CMK (cell line): ENCODE results near the gene KCNC4.

ENCODE experiments used
- DNase-seq: peaks from one replicate; pipeline ENCODE4 v3.0.0-alpha.2; 2010; ENCODE audit warnings: low read depth

The KCNC4 gene

DNA sequence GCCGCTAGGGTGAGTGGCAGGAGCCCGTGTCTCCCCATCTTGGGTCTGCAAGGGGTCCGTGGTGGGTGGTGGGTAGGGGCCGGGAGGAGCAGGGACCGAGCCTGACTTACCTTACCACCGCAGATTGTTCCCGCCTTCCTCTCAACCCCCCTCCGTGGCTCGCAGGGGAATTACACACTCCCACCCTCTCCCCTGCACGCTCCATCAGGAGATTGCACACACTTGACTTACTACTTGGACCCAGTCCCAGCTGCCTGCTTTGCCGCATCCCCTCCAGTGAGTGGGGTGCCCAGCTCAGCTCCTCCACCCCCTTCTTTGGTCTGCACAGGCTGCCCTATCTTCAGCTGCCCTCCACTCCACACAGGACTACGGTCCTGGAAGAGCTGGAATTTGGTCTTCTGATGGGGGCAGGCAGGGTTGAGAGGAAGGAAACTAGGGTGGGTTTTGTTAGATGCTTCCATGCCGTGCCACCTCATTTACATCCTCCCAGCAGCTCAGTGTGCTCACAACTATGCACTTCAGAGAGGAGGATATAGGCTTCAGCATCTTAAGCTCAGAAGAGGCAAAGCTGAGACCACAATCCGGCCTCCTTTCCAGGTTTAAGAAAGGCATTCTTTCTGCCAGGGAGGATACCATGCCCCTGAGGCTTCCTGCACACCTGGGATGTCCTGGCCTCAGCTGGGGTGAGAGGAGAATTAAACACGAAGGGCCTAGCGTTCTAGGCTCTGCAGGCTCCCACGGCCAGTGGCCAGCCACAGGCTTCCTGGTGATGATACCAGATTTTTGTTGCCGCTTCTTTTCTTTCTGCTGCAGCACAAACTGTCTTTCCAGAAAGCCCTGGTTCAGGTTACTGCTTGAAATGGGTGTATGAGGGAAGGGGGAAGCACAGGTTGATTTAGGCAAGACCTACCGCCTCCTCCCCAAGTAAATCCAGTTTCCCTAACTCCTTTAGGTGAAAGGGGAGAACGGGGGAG is 2.3 kb downstream of the KCNC4 start:
- no peak for DNase-seq

DNA sequence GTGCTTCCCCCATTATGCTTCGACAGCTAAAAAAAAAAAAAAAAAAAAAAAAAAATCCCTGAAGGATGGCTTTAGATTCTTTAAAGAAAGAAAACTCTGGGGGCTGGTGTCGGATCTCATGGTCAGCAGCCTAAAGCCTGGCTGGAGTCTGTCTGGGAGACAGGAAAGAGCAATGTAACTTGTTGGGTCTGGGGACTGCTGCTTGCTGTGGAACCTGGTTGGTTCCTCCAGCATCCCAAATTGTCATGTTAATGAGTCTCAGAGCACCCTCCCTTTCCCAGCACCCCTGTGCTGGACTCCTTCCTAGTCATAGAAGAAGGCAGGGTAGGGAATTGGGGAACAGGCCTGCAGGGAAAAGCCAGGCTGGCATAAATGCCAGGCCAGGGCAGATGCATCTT is 3.0 kb downstream of the KCNC4 start:
- no peak for DNase-seq

DNA sequence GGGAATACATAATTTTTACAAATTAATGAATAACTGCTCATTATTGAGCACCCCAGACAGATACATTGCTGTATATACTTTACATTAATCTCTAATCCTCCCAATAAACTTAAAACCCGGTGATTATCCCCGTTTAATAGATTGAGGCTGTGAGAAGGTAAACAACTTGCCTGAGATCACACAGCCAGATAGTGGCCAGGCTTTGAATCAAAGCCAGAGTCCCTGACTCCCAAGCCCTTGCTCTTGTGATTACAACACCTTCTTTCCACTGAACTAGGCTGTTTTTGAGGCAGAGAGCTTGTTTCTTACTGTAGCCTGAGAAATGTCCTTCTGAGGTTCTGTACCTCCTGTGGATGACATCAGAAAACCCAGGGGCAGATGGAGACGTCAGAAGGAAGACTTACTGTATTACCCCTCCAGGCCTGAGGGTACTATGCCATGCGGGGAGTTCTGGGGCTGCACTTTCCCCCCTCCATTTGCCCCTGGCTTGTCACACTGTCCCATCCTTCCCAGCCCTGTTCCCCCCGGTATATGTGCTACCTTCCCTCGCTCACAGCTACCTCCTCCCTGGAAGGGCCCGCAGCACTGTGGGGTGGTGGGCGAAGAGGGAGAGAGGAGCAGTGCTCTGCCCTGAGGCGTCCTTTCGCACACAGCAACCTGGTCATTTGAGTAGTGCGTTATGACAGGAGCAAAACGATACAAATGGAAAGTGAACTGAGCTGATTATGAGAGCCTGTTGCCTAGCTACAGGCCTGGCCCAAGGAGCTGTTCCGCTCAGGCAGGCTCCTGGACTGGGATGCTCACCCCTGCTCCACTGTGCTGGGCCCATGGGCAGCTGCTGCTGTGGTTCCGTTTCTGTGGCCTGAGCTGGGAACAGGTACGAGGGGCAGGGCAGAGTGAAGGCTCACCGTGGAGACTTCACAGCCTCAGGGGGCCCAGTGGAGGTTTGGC is 4.6 kb downstream of the KCNC4 start:
- no peak for DNase-seq

DNA sequence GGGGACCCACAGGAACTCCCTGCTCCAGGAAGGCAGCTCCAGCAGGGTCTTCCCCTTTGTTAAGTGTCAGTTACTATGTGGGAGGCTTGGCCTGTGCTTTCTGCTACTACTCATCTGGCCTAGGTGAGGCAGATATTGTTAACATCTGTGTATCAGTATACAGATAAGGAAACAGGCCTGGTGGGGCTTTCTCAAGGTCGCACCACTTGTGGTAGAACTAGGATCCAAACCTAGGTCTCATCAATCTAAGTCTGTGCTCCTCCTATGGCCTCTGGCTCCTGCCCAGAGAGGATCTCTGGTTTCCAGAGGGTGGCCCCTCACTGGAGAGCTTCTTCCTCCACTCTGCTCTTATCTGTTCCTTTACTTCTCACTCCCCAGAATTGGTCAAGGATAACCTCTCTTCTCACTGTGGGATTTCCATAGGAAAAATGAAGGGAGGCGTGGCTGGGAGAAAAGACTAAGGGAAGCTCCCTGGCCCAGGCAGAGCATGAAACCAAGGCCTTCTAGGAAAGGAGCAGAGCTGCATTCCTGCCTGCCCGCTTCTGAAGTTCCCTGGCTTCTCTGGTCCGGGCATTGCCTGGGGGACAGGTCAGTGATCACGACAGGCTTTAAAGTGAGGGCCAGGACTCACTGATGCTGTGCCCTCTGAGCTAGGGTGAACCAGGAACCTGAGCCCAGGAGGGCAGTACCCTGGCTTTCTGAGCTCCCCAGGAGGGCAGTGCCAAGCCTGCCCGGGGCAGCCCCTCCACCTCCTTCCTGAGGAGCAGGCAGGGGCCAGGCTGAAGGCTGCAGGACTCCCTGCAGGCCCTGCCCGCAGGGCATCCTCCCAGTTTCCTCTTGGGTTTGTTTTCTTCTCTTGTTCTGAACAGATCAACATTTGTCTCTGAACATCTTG is 5.8 kb downstream of the KCNC4 start:
- DNase-seq: no peak

DNA sequence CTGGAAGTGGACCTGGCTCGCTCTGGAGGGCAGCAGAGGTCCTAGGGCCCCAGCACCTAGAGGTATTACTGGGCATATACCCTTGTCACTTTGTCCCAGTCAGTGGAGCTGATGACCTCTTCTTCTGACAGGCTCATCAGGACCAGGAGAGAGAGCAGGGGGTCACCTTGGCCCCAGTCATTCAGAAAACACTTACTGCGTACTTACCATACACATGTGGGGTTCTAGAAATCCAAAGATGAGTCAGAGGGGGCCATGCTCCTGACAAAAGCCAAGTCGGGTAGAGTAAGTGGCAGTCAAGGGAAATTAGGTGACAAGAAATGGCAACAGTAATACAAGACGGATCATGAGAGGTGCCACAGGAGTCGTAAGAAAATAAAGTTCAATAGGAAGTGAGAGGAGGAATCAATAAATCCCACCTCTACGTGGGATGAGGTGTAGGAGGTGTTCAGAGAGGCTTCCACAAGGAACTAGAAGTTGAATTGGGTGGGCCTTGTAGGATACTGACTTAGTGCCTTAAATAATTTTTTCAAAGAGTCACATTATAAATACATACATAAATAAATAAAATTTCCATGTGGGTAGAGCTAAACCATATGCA is 6.8 kb downstream of the KCNC4 start:
- no peak for DNase-seq

DNA sequence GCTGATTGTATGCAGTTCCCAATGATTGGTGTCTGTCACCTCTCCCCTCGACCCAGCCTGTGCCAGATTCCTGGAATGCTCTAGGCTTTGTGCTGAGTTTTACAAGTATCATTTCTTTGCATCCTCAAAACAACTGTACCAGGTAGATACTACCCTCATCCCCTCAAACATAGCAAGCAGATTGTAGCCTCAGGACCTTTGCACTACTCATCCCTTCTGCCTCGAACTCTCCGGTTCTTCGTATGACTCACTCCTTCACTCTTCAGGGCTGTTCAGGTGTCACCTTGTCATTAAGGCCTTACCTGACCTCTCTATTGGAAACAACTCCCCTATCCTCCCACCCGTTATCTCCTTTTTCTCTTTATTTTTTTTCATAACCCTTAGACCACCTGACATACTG is 8.0 kb downstream of the KCNC4 start:
- no peak for DNase-seq

DNA sequence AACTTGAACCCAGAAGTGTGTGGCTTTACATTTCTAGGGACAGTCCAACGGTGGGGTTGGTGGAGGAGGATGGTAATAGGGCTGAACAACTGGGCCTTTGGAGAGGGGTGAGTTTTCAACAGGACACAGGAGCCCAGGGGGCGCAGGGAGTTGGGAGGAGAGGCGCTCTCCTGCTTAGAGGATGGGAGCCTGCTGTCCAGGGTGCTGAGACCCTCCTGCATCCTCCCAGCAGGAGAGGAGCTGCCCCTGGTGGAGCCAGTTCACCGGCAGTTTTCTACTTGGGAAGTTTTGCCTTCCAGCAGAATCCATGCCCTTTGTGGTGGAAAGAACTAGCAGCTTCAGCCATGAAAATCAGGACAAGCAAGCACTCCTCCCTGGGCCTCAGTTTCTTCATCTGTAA is 8.6 kb downstream of the KCNC4 start:
- no peak for DNase-seq

DNA sequence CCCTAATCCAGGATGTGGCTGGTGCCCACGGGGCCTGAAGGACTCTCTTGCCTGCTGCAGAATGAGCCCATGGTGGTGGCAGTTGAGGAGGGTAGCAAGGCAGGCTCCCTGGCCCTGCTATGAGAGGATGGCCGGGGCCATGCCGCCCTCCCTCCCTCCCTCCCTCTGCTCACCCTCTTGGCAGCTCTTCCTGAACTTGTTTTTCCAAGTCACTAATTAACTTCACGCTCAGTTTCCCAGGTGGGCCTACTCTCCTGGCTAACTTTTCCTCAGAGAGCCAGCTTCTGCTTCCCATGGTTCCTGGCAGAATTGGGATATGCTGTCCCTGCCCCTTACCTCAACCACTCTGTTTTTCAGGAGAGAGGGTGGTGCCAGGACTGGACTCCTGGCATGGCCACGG is 10.2 kb downstream of the KCNC4 start:
- DNase-seq: no peak

DNA sequence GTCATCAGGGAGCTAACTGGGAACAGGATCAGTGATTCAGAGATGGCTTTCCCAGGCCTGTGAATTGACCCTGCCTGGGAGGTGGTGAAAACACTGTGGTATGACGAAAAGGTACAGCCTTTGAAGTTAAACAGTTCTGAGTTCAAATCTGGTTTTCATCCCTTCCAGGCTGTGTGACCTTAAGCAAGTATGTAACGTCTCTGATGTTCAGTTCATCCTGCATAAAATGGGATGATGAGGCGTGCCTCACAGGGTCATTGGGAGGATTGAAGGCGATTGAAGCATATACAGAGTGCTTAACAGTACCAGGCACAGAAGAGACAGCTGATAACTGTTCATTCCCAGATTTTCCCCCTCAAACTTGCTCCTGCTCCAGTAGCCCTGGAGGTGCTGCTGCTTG is 11.0 kb downstream of the KCNC4 start:
- DNase-seq: no peak

DNA sequence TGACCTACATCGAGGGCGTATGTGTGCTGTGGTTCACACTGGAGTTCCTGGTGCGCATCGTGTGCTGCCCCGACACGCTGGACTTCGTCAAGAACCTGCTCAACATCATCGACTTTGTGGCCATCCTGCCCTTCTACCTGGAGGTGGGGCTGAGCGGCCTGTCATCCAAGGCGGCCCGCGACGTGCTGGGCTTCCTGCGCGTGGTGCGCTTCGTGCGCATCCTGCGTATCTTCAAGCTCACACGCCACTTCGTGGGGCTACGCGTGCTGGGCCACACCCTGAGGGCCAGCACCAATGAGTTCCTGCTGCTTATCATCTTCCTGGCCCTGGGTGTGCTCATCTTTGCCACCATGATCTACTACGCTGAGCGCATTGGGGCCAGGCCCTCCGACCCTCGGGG is 13.0 kb downstream of the KCNC4 start:
- DNase-seq: no peak

DNA sequence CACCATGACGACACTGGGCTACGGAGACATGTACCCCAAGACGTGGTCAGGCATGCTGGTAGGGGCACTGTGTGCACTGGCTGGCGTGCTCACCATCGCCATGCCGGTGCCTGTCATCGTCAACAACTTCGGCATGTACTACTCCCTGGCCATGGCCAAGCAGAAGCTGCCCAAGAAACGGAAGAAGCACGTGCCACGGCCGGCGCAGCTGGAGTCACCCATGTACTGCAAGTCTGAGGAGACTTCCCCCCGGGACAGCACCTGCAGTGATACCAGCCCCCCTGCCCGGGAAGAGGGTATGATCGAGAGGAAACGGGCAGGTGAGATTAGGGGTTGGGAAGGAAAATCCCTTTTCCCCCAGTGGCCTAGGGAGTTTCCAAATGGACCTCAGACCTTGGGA is 13.5 kb downstream of the KCNC4 start:
- DNase-seq: no peak

DNA sequence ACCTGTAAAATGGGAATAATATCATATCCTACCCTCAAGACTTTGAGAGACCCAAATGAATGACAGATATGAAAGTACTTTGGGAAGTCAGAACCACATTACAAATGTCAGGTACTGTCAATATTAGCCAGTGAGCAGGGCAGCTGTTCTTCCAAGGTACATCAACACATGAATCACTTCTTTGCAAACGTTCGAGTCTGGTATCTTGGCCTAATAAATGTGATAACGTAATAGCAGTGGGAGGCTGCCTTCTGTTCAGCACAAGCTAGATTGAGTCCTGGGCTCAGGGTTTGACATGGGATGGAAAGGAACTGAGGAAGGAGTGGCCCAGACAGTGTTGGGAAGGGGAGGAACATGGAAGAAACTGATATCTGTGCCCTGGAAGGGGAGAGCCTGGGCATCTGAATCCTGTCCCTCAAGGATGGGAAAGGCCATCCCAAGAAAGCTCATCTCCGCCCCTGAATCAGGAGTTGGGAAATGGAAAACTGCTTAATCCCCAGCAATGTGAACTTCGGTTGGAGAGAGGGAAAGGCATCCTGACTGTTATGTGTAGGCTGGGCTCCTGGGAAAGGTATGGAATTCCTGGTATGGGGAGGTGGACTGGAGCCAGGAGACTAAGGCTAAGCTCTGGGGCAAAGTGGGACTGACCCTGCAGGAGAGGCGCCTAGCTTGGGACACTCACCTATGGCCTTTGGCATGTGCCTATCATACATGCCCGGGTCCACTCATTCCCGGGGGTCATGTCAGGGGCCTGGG is 14.3 kb downstream of the KCNC4 start:
- no peak for DNase-seq

DNA sequence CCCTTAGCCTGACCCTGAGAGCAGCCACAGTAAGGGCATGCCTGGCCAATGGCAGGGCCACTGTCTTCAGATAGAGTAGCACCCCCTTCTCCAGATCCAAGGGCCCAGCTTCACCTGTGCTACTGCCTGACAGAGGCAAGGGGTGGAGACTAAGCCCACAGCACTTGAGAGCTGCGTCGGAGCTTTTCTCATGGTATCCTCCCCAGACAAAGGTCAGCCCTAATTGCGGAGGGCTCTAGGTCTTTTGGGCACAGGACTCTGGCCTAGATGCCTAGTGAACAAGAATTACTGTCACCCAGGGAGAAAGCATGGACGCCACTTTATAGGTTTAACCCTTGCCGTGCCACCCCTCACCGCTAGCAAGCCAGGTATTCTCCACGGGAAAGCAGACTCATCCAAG is 15.1 kb downstream of the KCNC4 start:
- DNase-seq: no peak

DNA sequence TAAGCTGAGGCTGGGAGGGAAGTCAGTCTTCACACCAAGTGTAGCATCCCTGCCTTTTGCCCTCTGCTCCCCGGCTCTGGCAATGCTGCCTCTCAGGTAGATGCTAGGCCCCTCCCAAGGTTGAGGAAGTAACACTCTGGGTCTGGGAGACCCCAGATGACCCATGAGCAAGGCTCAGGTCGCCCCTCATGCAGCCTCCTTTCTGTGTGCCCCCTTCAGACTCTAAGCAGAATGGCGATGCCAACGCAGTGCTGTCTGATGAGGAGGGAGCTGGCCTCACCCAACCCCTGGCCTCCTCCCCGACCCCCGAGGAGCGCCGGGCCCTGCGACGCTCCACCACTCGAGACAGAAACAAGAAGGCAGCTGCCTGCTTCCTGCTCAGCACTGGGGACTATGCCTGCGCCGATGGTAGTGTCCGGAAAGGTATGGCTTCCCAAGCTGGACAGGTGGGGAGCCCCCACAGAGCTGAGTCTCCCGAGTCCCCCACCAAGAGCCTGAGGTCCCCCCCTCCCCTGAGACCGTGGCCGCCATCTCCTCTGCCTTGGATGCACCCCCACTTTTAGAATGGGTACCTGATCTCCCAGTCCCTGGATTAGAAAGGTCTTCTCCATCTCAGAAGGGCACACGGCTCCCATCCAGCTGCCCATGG is 15.8 kb downstream of the KCNC4 start:
- no peak for DNase-seq

DNA sequence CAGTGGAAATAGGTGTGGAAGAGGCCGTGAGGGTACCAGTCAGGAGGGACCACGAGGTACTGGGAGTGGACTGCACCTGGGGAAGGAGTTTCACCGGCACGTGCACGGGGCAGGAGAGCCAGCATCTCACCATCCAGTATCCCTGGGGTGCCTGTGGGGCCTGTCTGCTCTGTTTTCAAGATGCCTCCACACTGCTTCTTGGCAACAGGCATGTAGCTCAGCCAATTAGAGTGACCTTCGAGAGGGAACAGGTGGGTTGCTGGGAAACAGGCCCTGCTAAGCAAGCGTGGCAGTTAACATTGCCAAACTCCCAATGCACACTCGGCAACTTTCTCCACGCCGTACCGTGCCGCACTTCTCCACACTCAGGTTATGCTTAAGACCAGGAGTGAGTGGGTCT is 17.7 kb downstream of the KCNC4 start:
- DNase-seq: no peak

DNA sequence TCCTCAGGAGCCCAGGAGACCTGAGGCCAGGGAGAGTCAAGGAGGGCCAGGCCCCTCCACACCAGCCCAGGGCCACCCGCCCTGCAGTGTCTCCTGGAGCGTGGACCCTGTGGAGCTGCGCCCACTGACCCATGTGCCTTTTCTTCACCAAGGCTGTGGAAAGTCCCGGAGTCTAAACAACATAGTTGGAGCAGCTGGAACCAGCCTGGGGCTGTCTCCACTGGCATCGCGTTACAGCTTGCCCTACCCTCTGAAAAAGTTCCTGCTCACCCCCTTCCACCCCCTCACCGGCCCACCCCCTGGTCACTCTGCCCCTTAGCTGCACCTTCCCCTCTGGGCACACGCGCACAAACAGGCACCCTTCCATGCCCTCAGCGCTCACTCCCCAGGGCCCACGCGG is 18.3 kb downstream of the KCNC4 start:
- no peak for DNase-seq

DNA sequence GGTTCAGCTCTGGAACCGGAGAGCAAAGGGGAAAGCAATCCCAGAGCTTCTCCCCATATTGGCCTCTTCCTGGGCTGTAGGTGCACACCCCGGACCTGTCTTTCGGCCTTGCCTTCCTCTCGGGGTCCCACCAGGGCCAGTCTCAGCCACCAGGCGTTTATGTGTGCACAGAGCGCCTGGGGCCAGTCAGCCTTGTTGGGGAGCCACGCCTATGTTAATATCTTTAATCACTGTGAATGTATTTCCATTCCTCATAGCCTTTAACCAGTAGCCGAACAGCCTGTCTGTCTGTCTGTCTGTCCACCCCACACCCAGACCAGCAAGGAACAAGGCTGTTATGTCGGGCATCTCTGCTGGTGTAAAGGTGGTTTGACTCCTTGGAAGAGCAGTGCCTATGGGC is 18.8 kb downstream of the KCNC4 start:
- DNase-seq: no peak

DNA sequence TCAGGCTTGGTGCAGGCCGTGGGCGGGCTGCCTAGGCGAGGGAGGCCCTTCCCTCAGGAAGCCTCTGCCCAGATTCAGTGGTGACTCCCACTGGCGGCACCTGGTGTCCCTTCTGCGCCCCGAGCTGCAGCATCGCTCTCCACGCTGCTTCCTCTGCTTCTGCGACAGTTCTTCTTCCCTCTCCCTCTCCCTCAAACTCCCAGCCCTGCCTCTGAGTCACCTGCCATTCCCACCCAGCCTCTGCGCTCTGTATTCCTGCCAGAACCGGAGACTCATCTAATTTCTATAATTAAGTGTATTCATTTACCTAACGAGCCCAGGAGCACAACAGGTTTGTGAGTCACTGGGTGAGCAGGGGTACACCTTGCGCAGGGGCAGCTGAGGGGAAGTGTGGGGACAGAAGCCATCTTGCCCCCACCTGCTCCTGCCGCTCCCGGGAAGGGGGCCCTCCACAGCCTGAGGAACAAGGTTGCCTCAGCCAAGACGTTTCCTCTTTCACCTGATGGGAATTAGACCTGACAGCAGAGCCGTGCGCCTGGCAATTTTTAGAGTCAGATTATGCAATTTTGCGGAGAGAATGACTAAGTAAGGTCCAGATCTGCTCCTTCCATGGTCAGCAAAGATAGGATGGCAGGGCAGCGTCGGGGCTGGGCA is 19.4 kb downstream of the KCNC4 start:
- no peak for DNase-seq

DNA sequence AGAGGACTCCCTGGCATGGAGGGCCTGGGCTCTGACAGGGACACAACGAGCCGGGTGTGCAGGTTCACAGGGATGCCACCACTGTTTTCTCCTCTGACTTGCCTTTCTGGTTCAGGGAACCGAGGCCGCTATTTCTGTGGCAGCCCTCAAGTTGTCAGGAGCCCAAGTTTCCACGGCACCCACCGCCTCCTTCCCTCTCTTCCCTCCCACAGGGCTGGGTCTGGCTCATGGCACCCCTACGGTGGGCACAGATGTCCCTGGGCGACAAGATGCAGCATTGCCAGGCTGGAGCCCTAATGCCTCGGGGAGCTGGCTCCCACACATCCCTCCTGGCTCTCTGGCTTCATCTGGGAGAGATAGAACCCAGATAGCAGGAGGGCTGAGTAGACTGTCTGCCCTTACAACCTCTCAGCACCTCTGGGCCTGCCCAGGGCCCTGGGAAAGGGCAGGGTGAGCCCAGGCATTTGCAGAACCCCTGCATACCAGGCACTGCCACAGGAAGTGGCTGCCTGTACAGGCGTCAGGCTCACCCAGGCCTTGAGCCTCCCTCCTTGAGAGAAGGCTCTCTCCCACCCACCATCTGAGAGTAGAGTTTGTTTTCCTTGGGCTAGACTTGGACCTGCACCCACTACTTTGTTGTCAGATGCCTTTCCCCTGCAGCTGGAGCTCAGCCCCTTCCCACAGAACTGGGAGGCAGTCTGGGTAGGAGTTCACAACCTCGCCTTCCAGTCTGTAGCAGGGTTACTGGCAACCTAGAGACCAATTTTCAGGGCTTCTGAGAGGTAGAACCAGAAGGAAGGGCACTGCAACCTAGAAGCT is 20.5 kb downstream of the KCNC4 start:
- DNase-seq: no peak
